ENCODE results near the gene PYY.

Gene PYY

GRCh38 chr17:43951750-43952149 lies 2.0 kb downstream of the PYY start:
- H2AFZ ChIP-seq (ENCODE audit: low read length): no peak overlapping the region

GRCh38 chr17:43950554-43950953 lies 3.2 kb downstream of the PYY start:
- TF ChIP-seq EZH2 (optimal IDR thresholded peaks at IDR 0.05; ENCODE audit: low read depth, low read length) (no peak), CTCF (IDR thresholded peaks at IDR 0.05; ENCODE audit: low read length) (no peak), EZH2phosphoT487 (IDR thresholded peaks at IDR 0.05; ENCODE audit: low read length) (no peak)
- Histone ChIP-seq H3K4me3 (ENCODE audit: low read length) (no peak overlapping the region), H3K9ac (ENCODE audit: low read length) (no peak overlapping the region), H2AFZ (ENCODE audit: low read length) (no peak overlapping the region), H4K20me1 (ENCODE audit: insufficient read depth, low read length) (no peaks in the 10 kb centered on the region), H3K79me2 (ENCODE audit: low read length) (no peaks in the 10 kb centered on the region), H3K9me3 (replicated peaks; ENCODE audit: insufficient read depth, low read length) (no peaks in the 10 kb centered on the region), H3F3A (ENCODE audit: insufficient read depth, low read length) (no peaks in the 10 kb centered on the region), H3K4me2 (ENCODE audit: low read depth, low read length) (no peak overlapping the region), H3K36me3 (replicated peaks; ENCODE audit: insufficient read depth, low read length) (no peaks in the 10 kb centered on the region), H3K9me2 (replicated peaks; ENCODE audit: insufficient read depth, low read length) (no peaks in the 10 kb centered on the region), H3K27ac (ENCODE audit: low read length) (no peak overlapping the region), H3K4me1 (ENCODE audit: low read length) (no peaks in the 10 kb centered on the region), H3K27me3 (replicated peaks; ENCODE audit: insufficient read depth, low read length) (peaks cover 22% of the 10 kb centered on the region)
- no peak for DNase-seq

More at GRCh38 chr17:43951750-43952149, 2.0 kb downstream of the PYY start:
- no peaks in the 10 kb centered on the region for H4K20me1 ChIP-seq (ENCODE audit: insufficient read depth, low read length)
- peaks cover 24% of the 10 kb centered on the region for H3K27me3 ChIP-seq (replicated peaks; ENCODE audit: insufficient read depth, low read length)
- H3K4me1 ChIP-seq (ENCODE audit: low read length): no peaks in the 10 kb centered on the region
- no peaks in the 10 kb centered on the region for H3K9me2 ChIP-seq (replicated peaks; ENCODE audit: insufficient read depth, low read length)
- TF ChIP-seq EZH2phosphoT487 (IDR thresholded peaks at IDR 0.05; ENCODE audit: low read length): no peak
- no peak for TF ChIP-seq CTCF (IDR thresholded peaks at IDR 0.05; ENCODE audit: low read length)
- TF ChIP-seq EZH2 (optimal IDR thresholded peaks at IDR 0.05; ENCODE audit: low read depth, low read length): no peak
- H3K36me3 ChIP-seq (replicated peaks; ENCODE audit: insufficient read depth, low read length): no peaks in the 10 kb centered on the region
- H3K79me2 ChIP-seq (ENCODE audit: low read length): no peaks in the 10 kb centered on the region
- no peaks in the 10 kb centered on the region for H3F3A ChIP-seq (ENCODE audit: insufficient read depth, low read length)
- no peak overlapping the region for H3K9ac ChIP-seq (ENCODE audit: low read length)
- no peak overlapping the region for H3K27ac ChIP-seq (ENCODE audit: low read length)
- H3K9me3 ChIP-seq (replicated peaks; ENCODE audit: insufficient read depth, low read length): no peaks in the 10 kb centered on the region
- no peak overlapping the region for H3K4me3 ChIP-seq (ENCODE audit: low read length)
- no peak overlapping the region for H3K4me2 ChIP-seq (ENCODE audit: low read depth, low read length)
- no peak for DNase-seq

- H3K9me3 ChIP-seq (replicated peaks; ENCODE audit: insufficient read depth, low read length): no peaks in the 10 kb centered on the region
- H3F3A ChIP-seq (ENCODE audit: insufficient read depth, low read length): no peaks in the 10 kb centered on the region
- DNase-seq: no peak
- H3K27ac ChIP-seq (ENCODE audit: low read length): no peak overlapping the region
- no peaks in the 10 kb centered on the region for H3K9me2 ChIP-seq (replicated peaks; ENCODE audit: insufficient read depth, low read length)
- H3K27me3 ChIP-seq (replicated peaks; ENCODE audit: insufficient read depth, low read length): peaks cover 17% of the 10 kb centered on the region
- no peak overlapping the region for H2AFZ ChIP-seq (ENCODE audit: low read length)
- no peak overlapping the region for H3K4me2 ChIP-seq (ENCODE audit: low read depth, low read length)
- no peaks in the 10 kb centered on the region for H3K36me3 ChIP-seq (replicated peaks; ENCODE audit: insufficient read depth, low read length)
- H3K9ac ChIP-seq (ENCODE audit: low read length): no peak overlapping the region
- TF ChIP-seq EZH2 (optimal IDR thresholded peaks at IDR 0.05; ENCODE audit: low read depth, low read length) (no peak), EZH2phosphoT487 (IDR thresholded peaks at IDR 0.05; ENCODE audit: low read length) (no peak), CTCF (IDR thresholded peaks at IDR 0.05; ENCODE audit: low read length) (no peak)
- H4K20me1 ChIP-seq (ENCODE audit: insufficient read depth, low read length): no peaks in the 10 kb centered on the region
- H3K4me1 ChIP-seq (ENCODE audit: low read length): no peaks in the 10 kb centered on the region
- H3K79me2 ChIP-seq (ENCODE audit: low read length): no peaks in the 10 kb centered on the region
- H3K4me3 ChIP-seq (ENCODE audit: low read length): no peak overlapping the region
Observed at GRCh38 chr17:43949781-43950180, 4.0 kb downstream of the PYY start.
